ENCODE data around the gene AADAC. TPM values are rescaled to one million over a fixed set of nuclear protein-coding genes. Genes with fewer than 3 reads are reported as not detected.
A peak's percentile ranks its signal among the peaks of the same experiment; 100 is the strongest.
"Not testable (repeated sequence)": the region's sequence is repeated elsewhere in the genome, so short reads cannot be mapped to it uniquely, and the experiment has no call there.

AADAC gene
- total RNA-seq, 1 donor: not detected

GRCh38 chr3:151777880-151778279 lies 36.0 kb upstream of the AADAC start:
- Histone ChIP-seq H4K20me1 (ENCODE audit: insufficient read depth, low read length) (no peaks in the 10 kb centered on the region), H3K36me3 (ENCODE audit: insufficient read depth, low read length) (no peaks in the 10 kb centered on the region), H3K9me3 (ENCODE audit: low read depth, low read length) (no peaks in the 10 kb centered on the region), H3K4me1 (ENCODE audit: insufficient read depth, low read length) (no peaks in the 10 kb centered on the region), H3K27me3 (ENCODE audit: insufficient read depth, low read length) (no peaks in the 10 kb centered on the region), H3K4me2 (ENCODE audit: insufficient read depth, low read length) (no peak overlapping the region), H2AFZ (ENCODE audit: low read length) (no peak overlapping the region), H3K79me2 (ENCODE audit: insufficient read depth, low read length) (no peaks in the 10 kb centered on the region), H3K27ac (ENCODE audit: low read depth, low read length) (no peak overlapping the region), H3K4me3 (ENCODE audit: insufficient read depth, low read length) (no peak overlapping the region)
- TF ChIP-seq CTCF (IDR thresholded peaks at IDR 0.05; ENCODE audit: extremely low read depth, low read depth, low read length): no peak
- DNase-seq (ENCODE audit: insufficient read length, low spot score, missing footprints): no peak

- H3K4me1 ChIP-seq (ENCODE audit: insufficient read depth, low read length): no peaks in the 10 kb centered on the region
- no peak overlapping the region for H2AFZ ChIP-seq (ENCODE audit: low read length)
- no peak overlapping the region for H3K4me3 ChIP-seq (ENCODE audit: insufficient read depth, low read length)
- no peak overlapping the region for H3K27ac ChIP-seq (ENCODE audit: low read depth, low read length)
- no peaks in the 10 kb centered on the region for H3K9me3 ChIP-seq (ENCODE audit: low read depth, low read length)
- no peak overlapping the region for H3K4me2 ChIP-seq (ENCODE audit: insufficient read depth, low read length)
- H3K36me3 ChIP-seq (ENCODE audit: insufficient read depth, low read length): no peaks in the 10 kb centered on the region
- H3K79me2 ChIP-seq (ENCODE audit: insufficient read depth, low read length): no peaks in the 10 kb centered on the region
- H4K20me1 ChIP-seq (ENCODE audit: insufficient read depth, low read length): no peaks in the 10 kb centered on the region
- TF ChIP-seq CTCF (IDR thresholded peaks at IDR 0.05; ENCODE audit: extremely low read depth, low read depth, low read length): no peak
- peak; percentile 68 for DNase-seq (ENCODE audit: insufficient read length, low spot score, missing footprints)
- H3K27me3 ChIP-seq (ENCODE audit: insufficient read depth, low read length): no peaks in the 10 kb centered on the region
Measured at GRCh38 chr3:151787626-151788025, 26.3 kb upstream of the AADAC start.

- Histone ChIP-seq H3K36me3 (ENCODE audit: insufficient read depth, low read length) (no peaks in the 10 kb centered on the region), H3K79me2 (ENCODE audit: insufficient read depth, low read length) (no peaks in the 10 kb centered on the region), H3K4me1 (ENCODE audit: insufficient read depth, low read length) (no peaks in the 10 kb centered on the region), H4K20me1 (ENCODE audit: insufficient read depth, low read length) (no peaks in the 10 kb centered on the region), H3K27ac (ENCODE audit: low read depth, low read length) (no peak overlapping the region), H3K4me3 (ENCODE audit: insufficient read depth, low read length) (no peak overlapping the region), H3K4me2 (ENCODE audit: insufficient read depth, low read length) (no peak overlapping the region), H3K27me3 (ENCODE audit: insufficient read depth, low read length) (no peaks in the 10 kb centered on the region), H2AFZ (ENCODE audit: low read length) (no peak overlapping the region), H3K9me3 (ENCODE audit: low read depth, low read length) (no peaks in the 10 kb centered on the region)
- no peak for TF ChIP-seq CTCF (IDR thresholded peaks at IDR 0.05; ENCODE audit: extremely low read depth, low read depth, low read length)
- no peak for DNase-seq (ENCODE audit: insufficient read length, low spot score, missing footprints)
Measured at GRCh38 chr3:151788401-151788800, 25.5 kb upstream of the AADAC start.

GRCh38 chr3:151789853-151790463 lies 24.0 kb upstream of the AADAC start:
- Histone ChIP-seq H3K36me3 (ENCODE audit: insufficient read depth, low read length) (no peaks in the 10 kb centered on the region), H3K27me3 (ENCODE audit: insufficient read depth, low read length) (no peaks in the 10 kb centered on the region), H3K79me2 (ENCODE audit: insufficient read depth, low read length) (no peaks in the 10 kb centered on the region), H4K20me1 (ENCODE audit: insufficient read depth, low read length) (no peaks in the 10 kb centered on the region), H2AFZ (ENCODE audit: low read length) (no peak overlapping the region), H3K4me3 (ENCODE audit: insufficient read depth, low read length) (no peak overlapping the region), H3K4me1 (ENCODE audit: insufficient read depth, low read length) (no peaks in the 10 kb centered on the region), H3K27ac (ENCODE audit: low read depth, low read length) (no peak overlapping the region), H3K4me2 (ENCODE audit: insufficient read depth, low read length) (no peak overlapping the region), H3K9me3 (ENCODE audit: low read depth, low read length) (no peaks in the 10 kb centered on the region)
- TF ChIP-seq CTCF (IDR thresholded peaks at IDR 0.05; ENCODE audit: extremely low read depth, low read depth, low read length): no peak
- DNase-seq (ENCODE audit: insufficient read length, low spot score, missing footprints): no peak

- H3K27me3 ChIP-seq (ENCODE audit: insufficient read depth, low read length); H4K20me1 ChIP-seq (ENCODE audit: insufficient read depth, low read length); H3K27ac ChIP-seq (ENCODE audit: low read depth, low read length); DNase-seq (ENCODE audit: insufficient read length, low spot score, missing footprints); H3K36me3 ChIP-seq (ENCODE audit: insufficient read depth, low read length); H2AFZ ChIP-seq (ENCODE audit: low read length); H3K4me2 ChIP-seq (ENCODE audit: insufficient read depth, low read length); H3K4me3 ChIP-seq (ENCODE audit: insufficient read depth, low read length); H3K79me2 ChIP-seq (ENCODE audit: insufficient read depth, low read length); H3K9me3 ChIP-seq (ENCODE audit: low read depth, low read length); H3K4me1 ChIP-seq (ENCODE audit: insufficient read depth, low read length): not testable (repeated sequence)
Measured at GRCh38 chr3:151790763-151791162, 23.2 kb upstream of the AADAC start.
